Tibial artery (tissue), 4 donors: ENCODE results near the gene KRT37.
"Not testable (repeated sequence)": the region's sequence is repeated elsewhere in the genome, so short reads cannot be mapped to it uniquely, and the experiment has no call there.

Experiments used
- DNase-seq, 2 donors: peaks; one replicate each; pipeline ENCODE4 v3.0.0-alpha.2; 2019
- H3K27ac ChIP-seq, 2 donors: fragments of 200-600 bp; sonication (generic) in 1 of 2; 1 replicate in 1 of 2; 2 replicates in 1 of 2; pipeline ENCODE4 v1.5.1; 2018 to 2019; ENCODE audit warnings: mild to moderate bottlenecking in 1 of 2
- H3K27me3 ChIP-seq, 2 donors: fragments of 200-600 bp; sonication (generic) in 1 of 2; one replicate each; pipeline versions ENCODE4 v1.5.1 to v1.6.0; 2016 to 2019
- H3K36me3 ChIP-seq, 3 donors: fragments of 200-600 bp; sonication (generic) in 2 of 3; one replicate each; pipeline ENCODE4 v1.5.1; 2016 to 2019; ENCODE audit warnings: mild to moderate bottlenecking in 2 of 3
- H3K4me1 ChIP-seq, 4 donors: fragments of 200-600 bp; sonication (generic) in 2 of 4; 1 replicate in 3 of 4; 2 replicates in 1 of 4; pipeline ENCODE4 v1.5.1; 2016 to 2019
- H3K4me3 ChIP-seq, 2 donors: fragments of 200-600 bp; sonication (generic) in 1 of 2; 1 replicate in 1 of 2; 2 replicates in 1 of 2; pipeline ENCODE4 v1.5.1; 2018 to 2019; ENCODE audit warnings: mild to moderate bottlenecking in 2 of 2
- H3K9me3 ChIP-seq, 3 donors: fragments of 200-600 bp; sonication (generic) in 1 of 3; one replicate each; pipeline ENCODE4 v1.5.1; 2016 to 2019
- CTCF ChIP-seq, 2 experiments: fragments of 200-600 bp in 1 of 2; fragments of 450-650 bp in 1 of 2; IDR thresholded peaks; one replicate each; pipeline ENCODE4 v1.5.1; 2017 to 2019; ENCODE audit warnings: antibody characterized with exemption in 2 of 2, mild to moderate bottlenecking in 1 of 2, moderate library complexity in 1 of 2
- intact Hi-C: fragments of 100-400 bp; cut with DNase I; formaldehyde crosslinking; loops from one replicate; pipeline ENCODE4 v1.15.0; 2023; ENCODE audit warnings: low total_unique reads

KRT37 gene

DNA sequence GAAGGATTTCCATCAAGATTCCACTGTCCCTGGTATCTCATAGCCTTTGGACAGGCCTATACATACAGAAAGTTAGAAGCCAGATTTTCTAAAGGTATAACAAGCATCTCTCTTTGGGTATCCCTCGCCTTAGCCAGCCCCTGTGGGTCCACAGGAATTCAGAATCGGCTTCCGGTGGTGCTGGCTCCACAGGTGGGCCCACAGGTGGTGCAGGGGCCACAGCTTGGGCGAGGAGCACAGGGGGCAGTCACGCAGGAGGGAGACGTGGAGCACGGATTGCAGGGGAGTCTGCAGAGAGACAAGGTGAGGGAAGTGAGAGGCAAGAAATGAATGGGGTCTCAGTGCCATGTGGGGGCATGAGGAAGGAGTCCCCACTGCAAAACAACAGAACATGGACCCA lies 12.9 kb upstream of the KRT37 start:
- no peak for TF ChIP-seq CTCF (IDR thresholded peaks at IDR 0.05)
- H3K4me1 ChIP-seq: no peaks in the 10 kb centered on the region

DNA sequence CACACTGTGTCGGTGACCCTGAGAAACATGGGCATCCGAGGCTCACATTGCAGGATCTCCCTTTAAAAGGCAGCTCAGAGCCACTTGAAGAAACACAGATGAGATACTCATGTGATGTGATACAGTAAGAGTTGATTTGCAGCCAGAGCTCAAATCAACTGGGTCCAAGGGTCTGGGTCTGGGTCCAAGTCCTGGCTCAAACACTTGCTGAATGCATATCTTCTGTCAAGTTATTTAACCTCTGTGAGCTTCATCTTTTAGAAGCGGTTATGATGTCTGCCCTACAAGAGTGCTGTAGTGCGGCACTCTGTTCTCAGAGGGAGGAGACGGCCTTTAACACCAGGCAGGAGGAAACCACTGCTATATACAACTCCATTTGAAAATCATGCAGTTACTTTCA lies 10.0 kb upstream of the KRT37 start:
- DNase-seq: no peak
- no peaks in the 10 kb centered on the region for H3K9me3 ChIP-seq
- no peak overlapping the region for H3K27ac ChIP-seq
- no peak overlapping the region for H3K4me3 ChIP-seq
- no peaks in the 10 kb centered on the region for H3K36me3 ChIP-seq
- no peaks in the 10 kb centered on the region for H3K4me1 ChIP-seq
- no peak for TF ChIP-seq CTCF (IDR thresholded peaks at IDR 0.05)
- peaks cover 0 to 5% of the 10 kb centered on the region in 2 donors for H3K27me3 ChIP-seq
- intact Hi-C loops: no loop called here

More for the DNA sequence above, 12.9 kb upstream of the KRT37 start:
- no peak overlapping the region for H3K4me3 ChIP-seq
- no peak overlapping the region for H3K27ac ChIP-seq
- H3K36me3 ChIP-seq: no peaks in the 10 kb centered on the region
- H3K27me3 ChIP-seq: peaks cover 0 to 2% of the 10 kb centered on the region in 2 donors
- DNase-seq: no peak
- intact Hi-C loops: no loop called here
- no peaks in the 10 kb centered on the region for H3K9me3 ChIP-seq

DNA sequence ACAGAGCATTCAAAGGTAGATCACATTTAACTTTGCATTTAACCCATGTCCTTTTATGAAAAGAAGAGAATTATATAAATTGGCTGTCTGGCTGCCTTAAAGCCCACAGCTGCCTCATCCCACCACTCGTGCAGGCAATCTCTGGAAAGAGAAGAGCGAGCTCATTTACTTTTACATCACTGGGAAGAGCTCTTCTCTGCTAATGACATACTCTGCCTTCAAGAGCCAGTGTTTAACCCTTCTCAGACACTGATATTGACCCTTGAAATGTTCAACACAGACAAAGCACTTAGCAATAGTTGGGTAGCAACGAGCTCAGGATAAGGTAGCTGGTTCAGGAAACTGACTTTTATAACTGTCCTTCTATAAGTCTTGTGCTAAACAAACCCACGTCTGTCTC lies 9.6 kb upstream of the KRT37 start:
- no peak overlapping the region for H3K4me3 ChIP-seq
- DNase-seq: no peak
- no peaks in the 10 kb centered on the region for H3K9me3 ChIP-seq
- no peaks in the 10 kb centered on the region for H3K36me3 ChIP-seq
- H3K27ac ChIP-seq: no peak overlapping the region
- intact Hi-C loops: no loop called here
- H3K4me1 ChIP-seq: no peaks in the 10 kb centered on the region
- H3K27me3 ChIP-seq: peaks cover 0 to 5% of the 10 kb centered on the region in 2 donors
- no peak for TF ChIP-seq CTCF (IDR thresholded peaks at IDR 0.05)

DNA sequence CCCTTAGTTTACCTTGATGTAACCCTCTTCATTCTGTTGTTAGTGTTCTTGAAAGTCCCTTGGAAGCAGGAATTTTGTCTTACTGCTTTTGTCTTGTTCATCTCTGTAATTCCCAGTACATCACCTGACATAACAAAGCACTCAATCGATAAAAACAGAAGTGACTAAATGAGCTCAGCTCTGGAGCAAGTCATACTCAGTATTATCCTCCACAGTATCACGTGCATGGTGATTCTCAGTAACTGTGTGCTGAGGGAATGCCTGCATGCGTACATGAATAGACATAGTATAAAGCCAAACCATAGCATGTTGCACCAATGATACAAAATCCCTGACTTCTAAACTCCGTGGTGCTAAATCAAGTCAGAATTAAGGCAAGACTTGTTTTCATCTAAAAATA lies 9.2 kb upstream of the KRT37 start:
- H3K27ac ChIP-seq: no peak overlapping the region
- H3K36me3 ChIP-seq: no peaks in the 10 kb centered on the region
- no peak for TF ChIP-seq CTCF (IDR thresholded peaks at IDR 0.05)
- intact Hi-C loops: no loop called here
- H3K4me3 ChIP-seq: no peak overlapping the region
- peaks cover 0 to 5% of the 10 kb centered on the region in 2 donors for H3K27me3 ChIP-seq
- H3K9me3 ChIP-seq: no peaks in the 10 kb centered on the region
- H3K4me1 ChIP-seq: no peaks in the 10 kb centered on the region
- DNase-seq: no peak

- H3K4me1 ChIP-seq, H3K27me3 ChIP-seq, H3K9me3 ChIP-seq, H3K36me3 ChIP-seq, H3K4me3 ChIP-seq, intact Hi-C loops, DNase-seq, H3K27ac ChIP-seq: not testable (repeated sequence)
Measured at GRCh38 chr17:41430376-41430775, 6.0 kb upstream of the KRT37 start.

GRCh38 chr17:41429667-41430066 lies 5.3 kb upstream of the KRT37 start:
- intact Hi-C loops: no loop called here
- peaks cover 0 to 5% of the 10 kb centered on the region in 2 donors for H3K27me3 ChIP-seq
- H3K27ac ChIP-seq: no peak overlapping the region
- no peak for TF ChIP-seq CTCF (IDR thresholded peaks at IDR 0.05)
- no peak for DNase-seq
- H3K9me3 ChIP-seq: no peaks in the 10 kb centered on the region
- no peak overlapping the region for H3K4me3 ChIP-seq
- H3K36me3 ChIP-seq: no peaks in the 10 kb centered on the region
- no peaks in the 10 kb centered on the region for H3K4me1 ChIP-seq
